Measurements from ENCODE around the gene ABCB8.

ABCB8 gene

GRCh38 chr7:151046603-151047573 lies 18.6 kb downstream of the ABCB8 start:
- TF ChIP-seq POLR2AphosphoS5 (IDR thresholded peaks at IDR 0.05; ENCODE audit: low read depth), result no peak
- TF ChIP-seq GABPA (IDR thresholded peaks at IDR 0.05; ENCODE audit: low read depth), result no peak
- TF ChIP-seq SPI1 (IDR thresholded peaks at IDR 0.05; ENCODE audit: borderline replicate concordance, low read depth), result no peak
- TF ChIP-seq, protein P1, sequence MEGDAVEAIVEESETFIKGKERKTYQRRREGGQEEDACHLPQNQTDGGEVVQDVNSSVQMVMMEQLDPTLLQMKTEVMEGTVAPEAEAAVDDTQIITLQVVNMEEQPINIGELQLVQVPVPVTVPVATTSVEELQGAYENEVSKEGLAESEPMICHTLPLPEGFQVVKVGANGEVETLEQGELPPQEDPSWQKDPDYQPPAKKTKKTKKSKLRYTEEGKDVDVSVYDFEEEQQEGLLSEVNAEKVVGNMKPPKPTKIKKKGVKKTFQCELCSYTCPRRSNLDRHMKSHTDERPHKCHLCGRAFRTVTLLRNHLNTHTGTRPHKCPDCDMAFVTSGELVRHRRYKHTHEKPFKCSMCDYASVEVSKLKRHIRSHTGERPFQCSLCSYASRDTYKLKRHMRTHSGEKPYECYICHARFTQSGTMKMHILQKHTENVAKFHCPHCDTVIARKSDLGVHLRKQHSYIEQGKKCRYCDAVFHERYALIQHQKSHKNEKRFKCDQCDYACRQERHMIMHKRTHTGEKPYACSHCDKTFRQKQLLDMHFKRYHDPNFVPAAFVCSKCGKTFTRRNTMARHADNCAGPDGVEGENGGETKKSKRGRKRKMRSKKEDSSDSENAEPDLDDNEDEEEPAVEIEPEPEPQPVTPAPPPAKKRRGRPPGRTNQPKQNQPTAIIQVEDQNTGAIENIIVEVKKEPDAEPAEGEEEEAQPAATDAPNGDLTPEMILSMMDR (IDR thresholded peaks at IDR 0.05; ENCODE audit: insufficient read depth, low read length), result no peak
- TF ChIP-seq REST (IDR thresholded peaks at IDR 0.05; ENCODE audit: insufficient replicate concordance, low read depth), result no peak
- H3K27ac ChIP-seq (replicated peaks), result no peak overlapping the region
- no peaks in the 10 kb centered on the region for H3K27me3 ChIP-seq (ENCODE audit: insufficient read depth, poor library complexity, severe bottlenecking)
- no peak overlapping the region for H3K4me3 ChIP-seq (replicated peaks; ENCODE audit: insufficient read depth, low read length)
- no peak for DNase-seq (ENCODE audit: low read depth in 1 of 2, low spot score in 1 of 2)

GRCh38 chr7:151047976-151048815 lies 19.9 kb downstream of the ABCB8 start, which contains the start of gene ASIC3:
TSS of gene ASIC3 (plus strand) at chr7:151048531. CDS start at chr7:151048886, 355 bp downstream.
- no peak for DNase-seq (ENCODE audit: low read depth in 1 of 2, low spot score in 1 of 2)
- no peaks in the 10 kb centered on the region for H3K27me3 ChIP-seq (ENCODE audit: insufficient read depth, poor library complexity, severe bottlenecking)
- no peak within 1 kb of the TSS for H3K27ac ChIP-seq (replicated peaks)
- no peak for TF ChIP-seq POLR2AphosphoS5 (IDR thresholded peaks at IDR 0.05; ENCODE audit: low read depth)
- TF ChIP-seq, protein P1 (IDR thresholded peaks at IDR 0.05; ENCODE audit: insufficient read depth, low read length), result no peak
- TF ChIP-seq SPI1 (IDR thresholded peaks at IDR 0.05; ENCODE audit: borderline replicate concordance, low read depth), result no peak
- no peak for TF ChIP-seq REST (IDR thresholded peaks at IDR 0.05; ENCODE audit: insufficient replicate concordance, low read depth)
- TF ChIP-seq GABPA (IDR thresholded peaks at IDR 0.05; ENCODE audit: low read depth), result no peak
- H3K4me3 ChIP-seq (replicated peaks; ENCODE audit: insufficient read depth, low read length), result no peak within 1 kb of the TSS

GRCh38 chr7:151048911-151049463 lies 20.7 kb downstream of the ABCB8 start:
- Histone ChIP-seq H3K27ac (replicated peaks) (no peak overlapping the region), H3K27me3 (ENCODE audit: insufficient read depth, poor library complexity, severe bottlenecking) (no peaks in the 10 kb centered on the region), H3K4me3 (replicated peaks; ENCODE audit: insufficient read depth, low read length) (no peak overlapping the region)
- TF ChIP-seq, protein P1 (IDR thresholded peaks at IDR 0.05; ENCODE audit: insufficient read depth, low read length), result no peak
- no peak for TF ChIP-seq GABPA (IDR thresholded peaks at IDR 0.05; ENCODE audit: low read depth)
- TF ChIP-seq SPI1 (IDR thresholded peaks at IDR 0.05; ENCODE audit: borderline replicate concordance, low read depth), result no peak
- TF ChIP-seq REST (IDR thresholded peaks at IDR 0.05; ENCODE audit: insufficient replicate concordance, low read depth), result no peak
- TF ChIP-seq POLR2AphosphoS5 (IDR thresholded peaks at IDR 0.05; ENCODE audit: low read depth), result no peak
- no peak for DNase-seq (ENCODE audit: low read depth in 1 of 2, low spot score in 1 of 2)
